SH-SY5Y (cell line): Measurements from ENCODE around the gene PLXNA3.

Experiments
- GATA2 ChIP-seq: IDR thresholded peaks from 2 replicates; pipeline ENCODE4 v1.6.1; 2011; ENCODE audit warnings: mild to moderate bottlenecking, low read depth, low read length
- GATA3 ChIP-seq: IDR thresholded peaks from 2 replicates; pipeline ENCODE4 v1.6.1; 2011; ENCODE audit warnings: low read depth, mild to moderate bottlenecking, low read length, moderate library complexity

DNA sequence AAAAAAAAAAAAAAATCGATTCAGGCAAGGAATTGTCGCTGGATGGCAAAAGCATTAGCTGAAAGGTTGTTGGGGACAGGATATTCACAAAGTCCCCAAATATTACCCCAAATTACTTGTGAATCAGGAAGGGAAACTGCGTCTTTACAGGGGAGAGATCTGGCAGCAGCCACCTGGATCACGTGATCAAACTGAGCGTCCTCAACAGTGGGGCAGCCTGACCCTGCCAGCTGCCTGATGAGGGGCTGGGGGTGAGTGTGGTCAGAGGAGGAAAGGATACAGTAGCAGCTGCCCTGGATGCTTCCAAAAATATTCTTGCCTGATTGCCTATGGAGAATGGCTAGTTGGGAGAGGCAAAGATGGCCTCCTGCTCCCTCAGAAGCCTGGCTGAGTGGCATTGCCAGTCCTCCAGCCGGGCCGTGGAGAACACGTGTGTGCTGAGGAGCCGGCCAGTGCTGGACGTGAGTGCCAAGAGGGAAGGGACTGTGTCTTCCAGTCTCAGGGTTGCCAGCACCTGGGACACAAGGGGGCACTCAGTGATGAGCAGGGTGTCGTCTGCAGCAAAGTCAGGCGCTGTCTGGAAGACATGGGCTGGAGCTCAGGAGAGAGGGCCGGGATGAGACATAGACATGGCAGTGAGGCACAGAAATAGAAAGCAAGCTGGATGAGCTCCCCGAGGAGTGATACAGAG lies 24.0 kb downstream of the PLXNA3 start:
- TF ChIP-seq GATA2 (no peak), GATA3 (no peak)
